Measurements from ENCODE around the gene NMD3.

GRCh38 chr3:161291191-161291901 lies 70.2 kb downstream of the NMD3 start:
- TF ChIP-seq, protein P1, sequence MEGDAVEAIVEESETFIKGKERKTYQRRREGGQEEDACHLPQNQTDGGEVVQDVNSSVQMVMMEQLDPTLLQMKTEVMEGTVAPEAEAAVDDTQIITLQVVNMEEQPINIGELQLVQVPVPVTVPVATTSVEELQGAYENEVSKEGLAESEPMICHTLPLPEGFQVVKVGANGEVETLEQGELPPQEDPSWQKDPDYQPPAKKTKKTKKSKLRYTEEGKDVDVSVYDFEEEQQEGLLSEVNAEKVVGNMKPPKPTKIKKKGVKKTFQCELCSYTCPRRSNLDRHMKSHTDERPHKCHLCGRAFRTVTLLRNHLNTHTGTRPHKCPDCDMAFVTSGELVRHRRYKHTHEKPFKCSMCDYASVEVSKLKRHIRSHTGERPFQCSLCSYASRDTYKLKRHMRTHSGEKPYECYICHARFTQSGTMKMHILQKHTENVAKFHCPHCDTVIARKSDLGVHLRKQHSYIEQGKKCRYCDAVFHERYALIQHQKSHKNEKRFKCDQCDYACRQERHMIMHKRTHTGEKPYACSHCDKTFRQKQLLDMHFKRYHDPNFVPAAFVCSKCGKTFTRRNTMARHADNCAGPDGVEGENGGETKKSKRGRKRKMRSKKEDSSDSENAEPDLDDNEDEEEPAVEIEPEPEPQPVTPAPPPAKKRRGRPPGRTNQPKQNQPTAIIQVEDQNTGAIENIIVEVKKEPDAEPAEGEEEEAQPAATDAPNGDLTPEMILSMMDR (IDR thresholded peaks at IDR 0.05), result no peak
- no peak for TF ChIP-seq POLR2A (IDR thresholded peaks at IDR 0.05)

Measured in Peyer's patch (tissue), 4 donors.